SU-DHL-6 (cell line): ENCODE results near the gene TMIE.

Experiments used
- EZH2phosphoT487 ChIP-seq: fragments of 200-600 bp; sonication (generic), shearing (Covaris generic); conservative IDR thresholded peaks from 2 replicates; pipeline ENCODE4 v1.6.1; 2018; ENCODE audit warnings: mild to moderate bottlenecking, antibody characterized with exemption, low read length, moderate library complexity, mixed read lengths
- TF ChIP-seq, protein P1 (sequence below): fragments of 200-600 bp; sonication (generic); IDR thresholded peaks from one replicate; pipeline ENCODE4 v1.5.1; 2017; ENCODE audit warnings: antibody characterized with exemption, mild to moderate bottlenecking, low read length, moderate library complexity; ENCODE audit not compliant: insufficient read depth, poor library complexity, severe bottlenecking

DNA sequence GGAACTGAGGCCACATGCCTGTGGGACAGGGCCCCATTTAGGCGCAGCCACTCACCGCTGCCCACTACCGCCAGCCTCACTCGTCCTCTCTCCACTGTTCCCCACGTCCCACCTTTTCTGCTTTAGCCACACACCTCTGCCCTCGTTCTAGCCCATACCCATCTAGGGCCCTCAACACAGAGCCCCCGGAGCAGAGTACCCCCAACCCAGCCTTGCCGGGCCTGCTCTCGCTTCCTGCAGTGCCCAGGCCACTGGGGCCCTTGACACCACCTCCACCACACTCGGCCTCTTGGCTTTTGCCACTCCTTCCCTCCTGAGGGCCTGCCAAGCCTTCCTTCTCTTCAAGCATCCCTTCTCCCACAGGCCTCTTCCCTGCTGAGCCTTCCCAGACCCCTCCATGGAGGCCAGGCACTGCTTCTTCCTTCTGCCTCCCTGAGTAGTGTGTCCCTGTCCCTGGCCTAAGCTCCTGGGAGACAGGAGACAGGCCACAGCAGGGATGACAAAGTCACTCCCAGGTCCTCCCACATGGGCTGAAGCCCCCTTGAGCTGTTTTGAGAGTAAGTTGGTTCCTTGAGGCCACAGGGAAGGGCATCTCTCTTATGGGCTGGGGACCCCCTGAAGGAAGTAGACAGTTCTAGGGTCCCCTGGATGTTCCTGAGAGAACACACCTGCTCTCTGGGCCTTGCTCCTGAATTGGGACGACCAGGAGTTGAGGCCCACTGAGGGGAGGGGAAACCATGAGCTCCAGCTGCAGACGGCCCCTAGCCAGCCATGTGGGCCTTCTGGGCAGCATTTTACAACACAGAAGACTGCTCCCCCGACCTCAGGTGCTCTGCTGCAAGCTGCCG is 12.1 kb downstream of the TMIE start:
- TF ChIP-seq, protein P1, sequence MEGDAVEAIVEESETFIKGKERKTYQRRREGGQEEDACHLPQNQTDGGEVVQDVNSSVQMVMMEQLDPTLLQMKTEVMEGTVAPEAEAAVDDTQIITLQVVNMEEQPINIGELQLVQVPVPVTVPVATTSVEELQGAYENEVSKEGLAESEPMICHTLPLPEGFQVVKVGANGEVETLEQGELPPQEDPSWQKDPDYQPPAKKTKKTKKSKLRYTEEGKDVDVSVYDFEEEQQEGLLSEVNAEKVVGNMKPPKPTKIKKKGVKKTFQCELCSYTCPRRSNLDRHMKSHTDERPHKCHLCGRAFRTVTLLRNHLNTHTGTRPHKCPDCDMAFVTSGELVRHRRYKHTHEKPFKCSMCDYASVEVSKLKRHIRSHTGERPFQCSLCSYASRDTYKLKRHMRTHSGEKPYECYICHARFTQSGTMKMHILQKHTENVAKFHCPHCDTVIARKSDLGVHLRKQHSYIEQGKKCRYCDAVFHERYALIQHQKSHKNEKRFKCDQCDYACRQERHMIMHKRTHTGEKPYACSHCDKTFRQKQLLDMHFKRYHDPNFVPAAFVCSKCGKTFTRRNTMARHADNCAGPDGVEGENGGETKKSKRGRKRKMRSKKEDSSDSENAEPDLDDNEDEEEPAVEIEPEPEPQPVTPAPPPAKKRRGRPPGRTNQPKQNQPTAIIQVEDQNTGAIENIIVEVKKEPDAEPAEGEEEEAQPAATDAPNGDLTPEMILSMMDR = no peak
- no peak for TF ChIP-seq EZH2phosphoT487
